Activated T-cell treated with anti-CD3 and anti-CD28 coated beads, Interleukin-2, amount 50 U/mL, for 24 hours (primary cell): ENCODE data around the gene MRGPRF.

ENCODE experiments used
- DNase-seq: peaks from one replicate; pipeline ENCODE4 v3.0.0-alpha.2; 2020
- H3K27ac Mint-ChIP-seq: 2 replicates; pipeline ENCODE4 v1.8.0; 2020; ENCODE audit warnings: mild to moderate bottlenecking, mixed read lengths
- H3K27me3 Mint-ChIP-seq: 2 replicates; pipeline ENCODE4 v1.8.0; 2020; ENCODE audit warnings: mixed read lengths
- H3K36me3 Mint-ChIP-seq: 2 replicates; pipeline ENCODE4 v1.8.0; 2020; ENCODE audit warnings: low read depth, mixed read lengths
- H3K4me1 Mint-ChIP-seq: 2 replicates; pipeline ENCODE4 v1.8.0; 2020; ENCODE audit warnings: low read depth, mixed read lengths
- H3K4me3 Mint-ChIP-seq: 2 replicates; pipeline ENCODE4 v1.8.0; 2020; ENCODE audit warnings: mild to moderate bottlenecking, moderate library complexity, mixed read lengths
- H3K9me3 Mint-ChIP-seq: 2 replicates; pipeline ENCODE4 v1.8.0; 2020; ENCODE audit warnings: mixed read lengths

The MRGPRF gene

DNA sequence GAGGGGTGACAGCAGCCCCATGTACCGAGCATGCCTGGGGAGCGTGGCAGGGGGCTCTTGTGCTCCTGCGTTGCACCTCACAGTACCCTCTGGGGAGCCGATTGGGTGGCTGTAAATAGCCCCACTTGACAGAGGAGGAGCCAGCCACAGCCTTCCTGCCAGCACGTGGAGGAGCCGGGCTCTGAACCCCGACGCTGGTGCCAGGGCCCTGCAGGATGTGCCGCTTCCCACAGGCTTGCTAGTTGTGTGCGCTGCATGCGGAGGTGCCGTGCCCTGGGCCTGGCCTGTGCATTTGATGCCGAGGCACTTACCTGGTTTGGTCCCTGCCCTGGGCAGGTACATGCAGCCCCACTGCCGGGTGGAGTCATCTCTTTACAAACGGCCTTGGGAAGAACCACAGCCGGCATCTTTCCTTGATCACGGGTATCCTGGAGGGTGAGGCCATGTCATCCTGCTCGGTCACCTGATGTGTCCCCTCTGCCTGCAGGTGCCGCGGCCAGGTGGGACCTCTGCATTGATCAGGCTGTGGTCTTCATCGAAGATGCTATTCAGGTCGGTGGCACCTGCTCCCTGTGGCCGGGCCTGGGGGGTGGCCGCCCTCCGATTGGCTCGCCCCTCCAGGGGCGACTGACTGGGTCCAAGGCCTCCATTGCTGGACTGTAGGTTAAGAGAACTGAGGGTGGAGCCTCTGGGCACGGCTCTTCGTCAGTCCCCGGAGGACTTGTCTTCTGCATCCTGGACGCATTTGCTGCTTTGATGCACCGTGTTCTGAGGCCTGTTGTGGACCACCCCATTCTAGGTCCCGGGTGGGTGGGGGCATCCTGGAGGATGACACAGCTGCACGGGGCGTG lies 40.7 kb upstream of the MRGPRF start:
- Mint-ChIP-seq H3K27me3 (no peaks in the 10 kb centered on the region), H3K4me1 (peaks cover 14% of the 10 kb centered on the region), H3K9me3 (no peaks in the 10 kb centered on the region), H3K4me3 (no peak overlapping the region), H3K27ac (no peak overlapping the region), H3K36me3 (peaks cover 13% of the 10 kb centered on the region)
- no peak for DNase-seq

DNA sequence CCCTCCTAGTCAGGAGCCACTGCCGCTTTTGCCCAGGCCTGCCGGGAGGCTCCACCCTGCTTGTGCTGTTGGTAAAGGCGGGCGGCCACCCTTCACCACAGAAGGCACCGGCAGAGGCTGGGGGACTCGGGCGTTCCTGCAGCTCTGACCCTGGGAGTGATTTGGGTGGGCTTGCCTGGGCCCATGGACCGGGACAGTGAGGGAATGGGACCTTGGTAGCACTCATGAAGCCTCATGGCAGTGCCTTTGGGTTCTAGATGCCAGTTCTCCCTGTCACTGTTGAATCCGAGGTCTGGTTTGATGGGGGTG lies 40.1 kb upstream of the MRGPRF start:
- Mint-ChIP-seq H3K4me1 (peaks cover 18% of the 10 kb centered on the region), H3K9me3 (no peaks in the 10 kb centered on the region)
- DNase-seq: no peak

GRCh38 chr11:69052343-69053168 lies 39.5 kb upstream of the MRGPRF start:
- DNase-seq: no peak
- H3K36me3 Mint-ChIP-seq: peaks cover 11% of the 10 kb centered on the region
- no peak overlapping the region for H3K4me3 Mint-ChIP-seq
- no peaks in the 10 kb centered on the region for H3K9me3 Mint-ChIP-seq
- H3K27ac Mint-ChIP-seq: no peak overlapping the region
- H3K4me1 Mint-ChIP-seq: peaks cover 23% of the 10 kb centered on the region
- no peaks in the 10 kb centered on the region for H3K27me3 Mint-ChIP-seq

More for the DNA sequence above, 40.1 kb upstream of the MRGPRF start:
- no peak overlapping the region for H3K4me3 Mint-ChIP-seq
- no peaks in the 10 kb centered on the region for H3K27me3 Mint-ChIP-seq
- H3K36me3 Mint-ChIP-seq: peaks cover 13% of the 10 kb centered on the region
- H3K27ac Mint-ChIP-seq: no peak overlapping the region

DNA sequence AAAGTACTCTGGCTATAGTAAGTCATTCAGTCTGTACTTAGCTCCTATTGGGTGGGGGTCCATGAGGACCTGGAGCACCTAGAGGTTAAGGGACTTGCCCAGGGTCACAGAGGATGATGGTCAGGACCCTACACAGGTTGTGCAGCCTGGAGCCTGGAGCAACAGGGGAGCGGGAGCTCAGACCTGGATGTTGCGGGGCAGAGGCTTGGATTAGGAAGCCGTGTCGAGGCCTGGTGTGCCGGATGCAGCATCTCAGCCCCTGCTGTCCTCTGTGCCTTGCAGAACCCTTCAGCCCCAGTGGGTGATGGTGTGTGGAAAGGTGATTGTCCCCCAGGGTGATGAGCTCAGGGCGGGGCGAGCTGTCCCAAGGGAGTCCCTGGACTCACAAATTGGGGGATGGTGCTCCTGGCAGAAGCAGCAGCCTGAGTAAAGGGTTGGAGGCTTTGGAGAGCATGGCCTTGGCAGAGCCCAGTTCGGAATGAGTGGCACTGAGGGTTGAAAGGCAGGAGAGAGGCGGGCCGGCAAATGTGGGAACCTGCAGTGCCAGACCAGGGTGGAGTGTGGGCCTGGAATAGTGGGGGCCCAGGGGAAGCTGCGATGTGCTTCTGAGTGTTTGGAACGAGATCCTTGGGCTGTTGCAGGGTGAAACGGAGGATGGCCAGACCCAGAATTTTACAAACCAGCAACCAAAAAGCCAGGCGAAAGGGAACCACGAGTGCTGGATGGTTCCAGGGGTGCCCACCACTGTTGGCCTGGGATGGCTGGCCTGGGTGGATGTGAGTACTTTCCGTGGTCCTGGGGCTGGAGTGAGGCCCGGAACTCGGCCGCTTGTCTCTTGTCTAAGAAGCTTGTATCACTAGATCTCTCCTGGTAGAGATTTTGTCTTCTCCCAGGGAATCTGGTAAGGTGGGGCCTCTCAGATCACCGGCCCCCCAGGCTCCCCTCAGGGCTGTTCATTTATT lies 38.6 kb upstream of the MRGPRF start:
- H3K4me3 Mint-ChIP-seq: no peak overlapping the region
- no peaks in the 10 kb centered on the region for H3K9me3 Mint-ChIP-seq
- no peak overlapping the region for H3K27ac Mint-ChIP-seq
- no peak for DNase-seq
- H3K4me1 Mint-ChIP-seq: peaks cover 23% of the 10 kb centered on the region
- peaks cover 8% of the 10 kb centered on the region for H3K36me3 Mint-ChIP-seq
- H3K27me3 Mint-ChIP-seq: peaks cover 1% of the 10 kb centered on the region

DNA sequence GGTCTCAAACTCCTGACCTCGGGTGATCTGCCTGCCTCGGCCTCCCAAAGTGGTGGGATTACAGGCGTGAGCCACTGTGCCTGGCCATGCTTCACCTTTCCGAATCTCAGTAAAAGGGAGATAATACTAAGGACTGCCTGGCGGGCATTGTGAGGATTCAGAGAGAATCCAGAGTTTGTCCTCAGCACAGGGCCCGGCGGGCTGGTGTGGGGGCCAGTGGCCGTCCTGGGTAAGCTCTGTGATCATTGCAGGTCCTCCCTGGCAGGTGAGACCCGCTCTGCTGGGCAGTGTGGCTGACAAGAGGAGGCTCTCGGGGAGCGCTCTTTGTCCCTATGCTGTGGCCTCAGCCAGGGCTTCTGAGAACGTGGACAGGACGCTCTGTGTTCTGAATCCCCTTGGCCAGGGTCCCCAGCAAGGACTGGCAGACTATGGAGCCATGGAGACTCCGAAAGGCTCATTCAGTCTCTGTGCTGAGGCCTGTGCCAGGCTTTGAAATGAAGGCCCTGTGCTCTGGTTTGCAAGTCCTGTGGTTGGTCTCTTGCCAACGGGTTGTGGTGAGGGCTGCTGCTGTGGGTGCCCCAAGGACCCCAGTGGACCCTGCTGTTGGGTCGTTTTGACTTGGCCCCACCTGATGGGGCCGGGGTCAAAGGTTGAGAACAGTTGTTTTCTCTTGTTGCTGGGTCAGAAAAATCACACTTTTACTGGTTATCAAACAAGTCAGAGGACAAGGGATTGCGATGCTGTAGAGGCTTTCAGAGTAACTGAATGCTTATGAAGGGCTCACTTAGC lies 37.7 kb upstream of the MRGPRF start:
- peak overlapping the region; percentile 78 for H3K4me3 Mint-ChIP-seq
- peaks cover 8% of the 10 kb centered on the region for H3K36me3 Mint-ChIP-seq
- no peak overlapping the region for H3K27ac Mint-ChIP-seq
- H3K4me1 Mint-ChIP-seq: peaks cover 20% of the 10 kb centered on the region
- H3K9me3 Mint-ChIP-seq: no peaks in the 10 kb centered on the region
- DNase-seq: no peak
- H3K27me3 Mint-ChIP-seq: peaks cover 6% of the 10 kb centered on the region

GRCh38 chr11:69049490-69049867 lies 36.4 kb upstream of the MRGPRF start:
- Mint-ChIP-seq H3K9me3 (no peaks in the 10 kb centered on the region), H3K36me3 (peaks cover 5% of the 10 kb centered on the region), H3K4me3 (peak overlapping the region; percentile 78), H3K27me3 (peaks cover 11% of the 10 kb centered on the region), H3K27ac (peak overlapping the region; percentile 64), H3K4me1 (peaks cover 20% of the 10 kb centered on the region)
- DNase-seq: no peak

GRCh38 chr11:69048694-69049489 lies 35.8 kb upstream of the MRGPRF start, which contains the start of gene TPCN2:
Gene TPCN2, plus strand, starts transcription at chr11:69048932. Its CDS starts 66 bp downstream, at chr11:69048998.
- H3K27me3 Mint-ChIP-seq: peaks cover 15% of the 10 kb centered on the region
- peak within 1 kb of the TSS; percentile 67 for H3K27ac Mint-ChIP-seq
- H3K36me3 Mint-ChIP-seq: no peaks in the 10 kb centered on the region
- H3K4me3 Mint-ChIP-seq: peak within 1 kb of the TSS; percentile 78
- DNase-seq: peak; percentile 94
- peaks cover 20% of the 10 kb centered on the region for H3K4me1 Mint-ChIP-seq
- H3K9me3 Mint-ChIP-seq: no peaks in the 10 kb centered on the region

DNA sequence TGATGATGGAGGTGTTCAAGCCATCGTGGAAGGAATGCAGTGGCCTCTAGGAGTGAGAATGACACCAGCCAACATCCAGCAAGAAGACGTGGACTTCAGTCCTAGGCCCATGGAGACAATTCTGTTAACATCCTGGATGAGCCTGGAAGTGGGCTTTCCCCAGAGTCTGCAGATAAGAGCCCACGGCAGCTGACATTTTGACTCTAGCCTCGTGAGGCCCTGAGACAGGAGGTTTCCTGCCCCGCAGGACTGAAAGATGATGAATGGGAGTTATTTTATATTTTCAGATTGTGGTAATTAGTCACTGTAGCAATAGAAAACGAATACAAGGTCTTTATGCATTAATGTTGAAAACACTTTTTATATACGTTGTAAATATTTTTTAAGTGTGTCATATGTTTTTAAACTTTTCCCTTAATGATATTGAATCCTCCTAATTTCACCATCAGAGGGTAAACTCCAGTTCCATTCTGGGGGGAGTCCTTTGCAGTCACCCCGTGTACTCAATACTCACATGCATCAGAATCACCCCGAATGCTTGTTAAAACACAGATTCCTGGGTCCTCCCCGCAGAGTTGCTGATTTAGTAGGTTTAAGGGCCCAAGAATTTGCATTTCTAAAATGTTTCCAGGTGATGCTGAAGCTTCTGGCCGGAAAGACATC lies 35.1 kb upstream of the MRGPRF start:
- no peak for DNase-seq
- Mint-ChIP-seq H3K27me3 (peaks cover 15% of the 10 kb centered on the region), H3K9me3 (no peaks in the 10 kb centered on the region), H3K4me3 (peak overlapping the region; percentile 78), H3K36me3 (no peaks in the 10 kb centered on the region), H3K27ac (peak overlapping the region; percentile 44), H3K4me1 (peaks cover 20% of the 10 kb centered on the region)

GRCh38 chr11:69044111-69045013 lies 31.3 kb upstream of the MRGPRF start:
- DNase-seq: no peak
- H3K36me3 Mint-ChIP-seq: no peaks in the 10 kb centered on the region

GRCh38 chr11:69041516-69041915 lies 28.5 kb upstream of the MRGPRF start:
- H3K36me3 Mint-ChIP-seq: no peaks in the 10 kb centered on the region
- H3K4me1 Mint-ChIP-seq: peaks cover 17% of the 10 kb centered on the region
- H3K4me3 Mint-ChIP-seq: no peak overlapping the region
- H3K9me3 Mint-ChIP-seq: no peaks in the 10 kb centered on the region
- peak overlapping the region; percentile 53 for H3K27ac Mint-ChIP-seq
- H3K27me3 Mint-ChIP-seq: peaks cover 12% of the 10 kb centered on the region
- no peak for DNase-seq

More at GRCh38 chr11:69044111-69045013, 31.3 kb upstream of the MRGPRF start:
- H3K27me3 Mint-ChIP-seq: peaks cover 15% of the 10 kb centered on the region
- H3K27ac Mint-ChIP-seq: no peak overlapping the region
- H3K4me1 Mint-ChIP-seq: peaks cover 26% of the 10 kb centered on the region
- no peaks in the 10 kb centered on the region for H3K9me3 Mint-ChIP-seq
- H3K4me3 Mint-ChIP-seq: no peak overlapping the region

- H3K4me3 Mint-ChIP-seq: peak overlapping the region; percentile 10
- H3K9me3 Mint-ChIP-seq: no peaks in the 10 kb centered on the region
- no peak for DNase-seq
- H3K36me3 Mint-ChIP-seq: no peaks in the 10 kb centered on the region
- H3K27me3 Mint-ChIP-seq: peaks cover 9% of the 10 kb centered on the region
- peak overlapping the region; percentile 76 for H3K27ac Mint-ChIP-seq
- peaks cover 17% of the 10 kb centered on the region for H3K4me1 Mint-ChIP-seq
These were observed 27.7 kb upstream of the MRGPRF start for GRCh38 chr11:69040581-69041260.
